Activated naive CD4-positive, alpha-beta T cell treated with anti-CD3 and anti-CD28 coated beads for 36 hours (primary cell): ENCODE results near the gene MPZL2. TPM values are rescaled to one million over a fixed set of nuclear protein-coding genes. Genes with fewer than 3 reads are reported as not detected.

ENCODE experiments used
- CTCF ChIA-PET: fragments of 350-600 bp; sonication (Branson Sonifier 250); formaldehyde crosslinking; loops from one replicate; lab custom pipeline; 2021; ENCODE audit warnings: antibody characterized with exemption; lab: Charles Lee
- DNase-seq: peaks from one replicate; pipeline ENCODE4 v3.0.0-alpha.2; 2020
- H3K27ac Mint-ChIP-seq: one replicate; pipeline ENCODE4 v1.8.0; 2021; ENCODE audit warnings: mild to moderate bottlenecking, mixed read lengths
- H3K27me3 Mint-ChIP-seq: one replicate; pipeline ENCODE4 v1.8.0; 2021; ENCODE audit warnings: low read depth, mixed read lengths
- H3K36me3 Mint-ChIP-seq: one replicate; pipeline ENCODE4 v1.8.0; 2021; ENCODE audit warnings: low read depth, mixed read lengths
- H3K4me1 Mint-ChIP-seq: one replicate; pipeline ENCODE4 v1.8.0; 2021; ENCODE audit warnings: low read depth, mixed read lengths
- H3K4me3 Mint-ChIP-seq: one replicate; pipeline ENCODE4 v1.8.0; 2021; ENCODE audit warnings: mild to moderate bottlenecking, moderate library complexity, mixed read lengths
- H3K9me3 Mint-ChIP-seq: one replicate; pipeline ENCODE4 v1.8.0; 2021; ENCODE audit warnings: mixed read lengths
- intact Hi-C: fragments of 100-400 bp; cut with micrococcal nuclease; formaldehyde crosslinking; loops from one replicate; pipeline ENCODE4 v1.15.1; 2023
- total RNA-seq, 2 experiments: library from RNA; stranded (reverse); gene quantifications; one replicate each; pipeline ENCODE4 v1.2.3, GENCODE V29; 2021

MPZL2 gene
- total RNA-seq, 2 experiments from 2014 or later = 25.3 to 28.4 TPM

DNA sequence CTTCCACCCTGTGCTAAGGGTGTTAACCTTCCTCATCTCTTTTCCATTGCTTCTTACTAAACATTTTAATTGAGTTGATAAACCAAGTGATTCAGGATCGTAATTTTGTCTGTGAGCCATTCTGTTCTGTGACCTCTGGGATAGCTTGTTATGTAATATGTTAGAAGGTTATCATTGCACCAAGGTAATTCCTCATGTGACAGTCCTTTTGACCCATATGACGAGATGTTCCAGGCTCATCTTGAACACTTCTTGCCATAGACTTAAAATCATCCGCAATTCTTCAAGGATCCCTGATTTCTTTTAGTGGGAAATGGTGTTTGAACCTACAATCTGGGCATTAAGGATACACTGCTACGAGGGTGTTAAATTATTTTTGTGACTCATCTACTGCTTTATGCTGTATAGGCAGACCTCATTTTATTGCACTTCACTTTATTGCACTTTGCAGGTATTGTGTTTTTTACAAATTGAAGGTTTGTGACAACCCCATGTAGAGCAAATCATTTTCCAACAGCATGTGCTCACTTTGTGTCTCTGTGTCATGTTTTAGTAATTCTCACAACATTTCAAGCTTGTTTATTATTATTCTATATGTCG is 19.0 kb upstream of the MPZL2 start:
- Mint-ChIP-seq H3K4me3 (no peak overlapping the region), H3K36me3 (no peaks in the 10 kb centered on the region), H3K27ac (peak overlapping the region; percentile 75), H3K27me3 (no peaks in the 10 kb centered on the region), H3K4me1 (peaks cover 51% of the 10 kb centered on the region), H3K9me3 (no peaks in the 10 kb centered on the region)
- intact Hi-C loops = no loop called here
- CTCF ChIA-PET = interaction anchor here (0.9 to 2.7 kb wide), 12 partner anchors 12 to 85 kb away, joined by 3 to 13 read pairs (median 4); partner anchors contain the start of gene MPZL2
- no peak for DNase-seq

DNA sequence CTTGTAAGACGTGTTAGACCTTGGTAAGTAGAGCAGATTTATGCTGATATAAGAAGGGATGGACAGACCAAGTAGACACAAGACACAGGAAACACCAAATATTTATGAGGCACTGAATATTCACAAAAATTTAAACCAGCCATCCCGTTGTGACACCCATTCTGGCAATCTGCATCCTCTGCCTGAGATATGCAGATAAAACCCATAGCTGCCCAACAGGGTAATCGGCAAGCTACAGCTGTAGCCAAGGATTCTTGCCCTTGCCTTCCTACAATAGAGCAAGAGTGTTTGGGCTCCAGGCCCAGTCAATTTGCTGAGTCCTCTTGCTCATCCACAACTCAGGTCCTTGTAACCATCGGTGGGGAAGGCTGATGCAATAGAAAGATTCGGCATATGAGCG is 18.5 kb upstream of the MPZL2 start:
- Mint-ChIP-seq H3K27me3 (no peaks in the 10 kb centered on the region), H3K27ac (no peak overlapping the region), H3K36me3 (no peaks in the 10 kb centered on the region), H3K4me1 (peaks cover 51% of the 10 kb centered on the region), H3K4me3 (no peak overlapping the region), H3K9me3 (no peaks in the 10 kb centered on the region)
- no peak for DNase-seq
- intact Hi-C loops = no loop called here
- CTCF ChIA-PET = interaction anchor here (1.1 to 1.9 kb wide), 7 partner anchors 13 to 84 kb away, joined by 3 to 8 read pairs (median 4); partner anchors contain the start of gene MPZL2

DNA sequence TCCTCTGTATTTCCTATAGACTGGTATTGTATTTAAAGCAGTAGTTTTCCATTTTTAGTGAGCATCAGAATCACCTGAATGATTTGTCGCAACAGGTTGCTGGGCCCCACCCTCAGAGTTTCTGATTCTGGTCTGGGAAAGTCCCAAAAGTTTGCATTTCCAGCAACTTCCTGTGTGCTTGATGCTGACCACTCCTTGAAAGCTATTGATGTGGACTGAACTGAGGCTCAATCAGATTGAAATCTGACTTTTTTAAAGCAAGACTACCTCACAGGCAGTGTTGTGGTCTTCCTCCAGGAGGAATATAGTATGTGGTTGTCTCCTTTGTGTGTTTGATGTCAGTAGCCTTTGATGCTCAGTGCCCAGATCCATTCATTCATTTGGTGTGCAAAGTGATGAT is 17.2 kb upstream of the MPZL2 start:
- Mint-ChIP-seq H3K36me3 (no peaks in the 10 kb centered on the region), H3K27ac (no peak overlapping the region), H3K9me3 (no peaks in the 10 kb centered on the region), H3K4me3 (no peak overlapping the region), H3K27me3 (no peaks in the 10 kb centered on the region), H3K4me1 (peaks cover 56% of the 10 kb centered on the region)
- peak; percentile 58 for DNase-seq
- intact Hi-C loops = no loop called here
- CTCF ChIA-PET = interaction anchor here (0.6 to 1.9 kb wide), 6 partner anchors 14 to 109 kb away, joined by 3 to 8 read pairs (median 4); no protein-coding TSS in a partner anchor

DNA sequence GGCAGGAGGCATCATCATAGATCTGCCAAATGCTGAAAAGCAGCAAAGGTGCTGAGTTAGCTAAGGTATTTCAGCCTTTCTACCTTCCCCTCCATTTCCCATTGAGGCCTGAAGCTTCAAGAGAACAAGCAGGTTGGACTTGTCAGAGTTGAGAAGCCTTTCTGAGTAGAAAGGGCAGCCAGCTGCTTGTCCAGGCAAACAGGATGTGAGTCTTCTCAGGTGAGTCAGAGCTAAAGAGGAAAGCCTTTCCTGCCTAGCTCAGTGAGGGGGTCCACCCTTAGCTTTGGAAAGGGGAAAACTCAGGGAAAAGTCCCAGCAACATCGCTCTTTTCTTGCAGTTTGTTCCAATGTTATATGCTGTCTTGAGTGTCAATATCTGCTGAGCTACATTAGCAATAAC is 13.2 kb upstream of the MPZL2 start:
- peaks cover 52% of the 10 kb centered on the region for H3K4me1 Mint-ChIP-seq
- no peak overlapping the region for H3K4me3 Mint-ChIP-seq
- no peaks in the 10 kb centered on the region for H3K27me3 Mint-ChIP-seq
- no peaks in the 10 kb centered on the region for H3K9me3 Mint-ChIP-seq
- DNase-seq = peak; percentile 55
- H3K27ac Mint-ChIP-seq = no peak overlapping the region
- intact Hi-C loops = no loop called here
- no peaks in the 10 kb centered on the region for H3K36me3 Mint-ChIP-seq
- CTCF ChIA-PET = interaction anchor here (0.7 to 3.0 kb wide), 6 partner anchors 12 to 106 kb away, joined by 3 to 15 read pairs (median 4); partner anchors contain the start of gene MPZL2

DNA sequence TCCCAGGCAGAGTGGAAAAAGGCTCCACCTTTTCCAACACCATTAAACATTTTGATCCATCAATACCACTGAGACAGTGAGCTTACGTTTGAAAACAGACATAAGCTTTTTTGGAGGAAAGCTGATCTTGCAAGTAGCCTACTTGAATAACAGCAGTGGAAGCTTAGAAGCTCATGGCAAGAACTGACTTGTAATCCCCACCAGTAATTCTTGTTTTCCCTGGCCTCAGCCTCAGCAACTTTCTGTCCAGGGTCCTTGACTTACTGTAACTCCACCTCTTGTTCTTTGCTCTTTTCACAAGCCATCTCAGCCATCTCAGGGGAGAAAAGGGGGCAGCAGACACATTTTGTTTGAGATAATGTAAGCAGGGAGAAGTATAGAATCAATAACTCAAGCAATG is 12.3 kb upstream of the MPZL2 start:
- CTCF ChIA-PET = interaction anchor here (0.9 to 3.0 kb wide), 4 partner anchors 10 to 105 kb away, joined by 4 to 15 read pairs (median 5); no protein-coding TSS in a partner anchor

DNA sequence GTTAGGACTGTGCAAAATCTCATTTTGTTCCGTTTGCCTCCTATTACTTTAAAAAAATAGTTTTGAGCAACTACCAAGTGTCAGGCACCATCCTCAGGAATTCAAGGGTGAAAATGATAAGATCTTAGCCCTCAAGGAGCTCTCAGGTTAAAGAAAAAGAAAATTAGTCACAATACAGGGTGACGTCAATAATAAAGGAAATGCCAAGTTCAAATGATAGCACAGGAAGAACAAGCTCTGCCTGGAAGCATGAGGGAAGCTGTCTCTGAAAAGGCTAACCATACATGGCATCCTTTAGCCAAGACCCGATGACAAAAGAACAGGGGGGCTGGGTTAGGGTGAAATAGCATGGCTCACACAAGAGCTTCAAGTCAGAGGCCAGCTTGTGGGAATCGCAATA is 11.1 kb upstream of the MPZL2 start:
- CTCF ChIA-PET = interaction anchor here (0.6 to 3.0 kb wide), 7 partner anchors 9 to 104 kb away, joined by 3 to 15 read pairs (median 4); partner anchors contain the start of gene MPZL2
- H3K36me3 Mint-ChIP-seq = no peaks in the 10 kb centered on the region
- no peaks in the 10 kb centered on the region for H3K27me3 Mint-ChIP-seq
- no peak for DNase-seq
- intact Hi-C loops = loop anchor here (1.0 kb wide), 1 partner anchor 12 kb away; no protein-coding TSS in a partner anchor
- peaks cover 38% of the 10 kb centered on the region for H3K4me1 Mint-ChIP-seq
- H3K27ac Mint-ChIP-seq = peak overlapping the region; percentile 85
- no peak overlapping the region for H3K4me3 Mint-ChIP-seq
- H3K9me3 Mint-ChIP-seq = no peaks in the 10 kb centered on the region

More for the DNA sequence above, 12.3 kb upstream of the MPZL2 start:
- no peak overlapping the region for H3K4me3 Mint-ChIP-seq
- H3K27ac Mint-ChIP-seq = peak overlapping the region; percentile 85
- H3K27me3 Mint-ChIP-seq = no peaks in the 10 kb centered on the region
- intact Hi-C loops = no loop called here
- no peak for DNase-seq
- H3K4me1 Mint-ChIP-seq = peaks cover 46% of the 10 kb centered on the region
- no peaks in the 10 kb centered on the region for H3K9me3 Mint-ChIP-seq
- H3K36me3 Mint-ChIP-seq = no peaks in the 10 kb centered on the region

DNA sequence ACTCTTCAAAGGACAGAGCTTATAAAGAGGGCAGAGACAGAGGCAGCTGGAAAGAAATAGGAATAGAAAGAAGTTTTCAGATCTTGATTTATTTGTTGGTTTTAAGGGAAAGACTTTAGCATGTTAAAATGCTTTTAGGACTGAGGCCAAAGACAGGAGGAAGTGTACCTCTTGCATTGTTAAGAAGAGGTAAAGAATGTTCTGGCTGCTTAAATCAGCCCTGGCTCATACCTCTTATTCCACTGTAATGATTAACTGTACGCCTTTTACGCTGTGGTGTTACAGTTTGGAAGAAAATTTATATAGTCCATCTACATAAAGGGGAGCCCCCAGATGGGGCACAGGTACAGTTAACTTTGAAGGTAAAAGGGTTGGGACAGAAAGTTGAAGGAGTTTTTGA is 10.1 kb upstream of the MPZL2 start:
- no peak overlapping the region for H3K27ac Mint-ChIP-seq
- no peaks in the 10 kb centered on the region for H3K9me3 Mint-ChIP-seq
- no peaks in the 10 kb centered on the region for H3K36me3 Mint-ChIP-seq
- intact Hi-C loops = no loop called here
- no peak overlapping the region for H3K4me3 Mint-ChIP-seq
- no peaks in the 10 kb centered on the region for H3K27me3 Mint-ChIP-seq
- H3K4me1 Mint-ChIP-seq = peaks cover 36% of the 10 kb centered on the region
- CTCF ChIA-PET = interaction anchor here (0.7 to 1.4 kb wide), 2 partner anchors 9 to 76 kb away, joined by 3 to 4 read pairs; no protein-coding TSS in a partner anchor
- no peak for DNase-seq

DNA sequence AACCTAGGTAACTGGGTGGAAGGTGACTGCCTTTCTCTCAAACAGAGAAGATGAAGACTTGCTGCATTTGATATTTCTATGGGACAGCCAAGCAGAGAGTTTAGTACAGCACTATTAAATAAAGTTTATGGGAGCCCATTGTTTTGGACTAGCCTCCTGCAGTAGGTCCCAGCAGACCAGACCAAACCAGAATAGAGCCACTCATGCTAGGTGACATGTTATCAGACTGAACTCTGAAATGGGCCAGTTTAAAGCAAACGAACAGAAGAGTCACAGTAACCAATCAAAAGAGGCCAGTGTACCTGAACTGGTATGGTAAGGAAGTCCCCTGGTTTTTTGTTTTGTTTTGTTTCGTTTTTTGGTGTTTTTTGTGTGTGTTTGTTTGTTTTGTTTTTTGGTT is 7.9 kb upstream of the MPZL2 start:
- intact Hi-C loops = no loop called here

DNA sequence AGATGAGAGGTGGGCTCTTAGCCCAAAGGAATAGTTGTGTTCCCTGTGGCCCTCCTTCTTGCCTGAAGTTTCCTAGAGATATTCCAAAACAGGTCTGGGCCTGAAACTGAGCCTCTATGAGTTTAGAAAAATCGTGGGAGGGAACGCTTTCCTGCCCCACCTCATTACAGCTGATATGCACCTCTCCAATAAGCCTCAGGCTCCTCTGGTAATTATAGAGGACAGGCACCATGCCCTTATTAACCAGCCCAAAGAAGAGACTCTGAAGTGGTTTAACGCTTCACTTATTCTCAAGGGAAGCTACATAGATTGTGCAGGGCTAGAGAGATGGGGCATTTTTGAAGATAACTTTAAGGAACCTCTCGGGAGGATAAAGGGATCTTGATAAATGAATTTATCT is 3.4 kb upstream of the MPZL2 start:
- H3K27me3 Mint-ChIP-seq = no peaks in the 10 kb centered on the region
- DNase-seq = no peak
- CTCF ChIA-PET = interaction anchor here (0.6 to 1.0 kb wide), 2 partner anchors 86 to 94 kb away, joined by 3 read pairs; no protein-coding TSS in a partner anchor
- H3K4me3 Mint-ChIP-seq = no peak overlapping the region
- H3K4me1 Mint-ChIP-seq = peaks cover 24% of the 10 kb centered on the region
- H3K36me3 Mint-ChIP-seq = peaks cover 5% of the 10 kb centered on the region
- no peak overlapping the region for H3K27ac Mint-ChIP-seq
- H3K9me3 Mint-ChIP-seq = no peaks in the 10 kb centered on the region
- intact Hi-C loops = no loop called here

More for the DNA sequence above, 7.9 kb upstream of the MPZL2 start:
- no peaks in the 10 kb centered on the region for H3K9me3 Mint-ChIP-seq
- DNase-seq = no peak
- H3K27me3 Mint-ChIP-seq = no peaks in the 10 kb centered on the region
- CTCF ChIA-PET = interaction anchor here (1.0 kb wide), 1 partner anchor 60 kb away, joined by 3 read pairs; no protein-coding TSS in a partner anchor
- no peaks in the 10 kb centered on the region for H3K36me3 Mint-ChIP-seq
- no peak overlapping the region for H3K4me3 Mint-ChIP-seq
- no peak overlapping the region for H3K27ac Mint-ChIP-seq
- H3K4me1 Mint-ChIP-seq = peaks cover 30% of the 10 kb centered on the region

DNA sequence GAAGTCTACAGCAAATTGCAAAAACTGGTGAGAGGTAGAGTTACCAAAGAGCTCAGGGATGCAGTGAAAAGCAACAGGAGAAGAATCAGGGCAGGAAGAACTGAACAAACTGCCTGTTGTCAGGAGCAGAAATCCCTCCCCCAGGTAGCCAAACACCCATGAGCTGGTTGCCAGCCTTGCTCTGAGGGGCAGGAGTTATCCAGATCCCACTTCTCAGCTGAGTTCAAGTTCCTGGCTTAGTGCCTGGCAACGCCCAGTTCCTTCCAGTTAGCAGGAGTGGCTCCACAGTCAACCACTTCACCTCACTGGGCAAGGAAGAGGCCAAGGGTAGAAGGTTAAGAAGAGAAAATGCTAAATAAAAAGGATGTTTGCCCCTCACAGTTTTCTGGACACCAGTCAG is 1.9 kb upstream of the MPZL2 start:
- no peak overlapping the region for H3K27ac Mint-ChIP-seq
- intact Hi-C loops = no loop called here
- no peak overlapping the region for H3K4me3 Mint-ChIP-seq
- no peak for DNase-seq
- no peaks in the 10 kb centered on the region for H3K9me3 Mint-ChIP-seq
- H3K4me1 Mint-ChIP-seq = peaks cover 36% of the 10 kb centered on the region
- CTCF ChIA-PET = interaction anchor here (0.6 to 2.1 kb wide), 5 partner anchors 9 to 179 kb away, joined by 3 to 7 read pairs (median 5); no protein-coding TSS in a partner anchor
- peaks cover 17% of the 10 kb centered on the region for H3K36me3 Mint-ChIP-seq
- H3K27me3 Mint-ChIP-seq = no peaks in the 10 kb centered on the region

DNA sequence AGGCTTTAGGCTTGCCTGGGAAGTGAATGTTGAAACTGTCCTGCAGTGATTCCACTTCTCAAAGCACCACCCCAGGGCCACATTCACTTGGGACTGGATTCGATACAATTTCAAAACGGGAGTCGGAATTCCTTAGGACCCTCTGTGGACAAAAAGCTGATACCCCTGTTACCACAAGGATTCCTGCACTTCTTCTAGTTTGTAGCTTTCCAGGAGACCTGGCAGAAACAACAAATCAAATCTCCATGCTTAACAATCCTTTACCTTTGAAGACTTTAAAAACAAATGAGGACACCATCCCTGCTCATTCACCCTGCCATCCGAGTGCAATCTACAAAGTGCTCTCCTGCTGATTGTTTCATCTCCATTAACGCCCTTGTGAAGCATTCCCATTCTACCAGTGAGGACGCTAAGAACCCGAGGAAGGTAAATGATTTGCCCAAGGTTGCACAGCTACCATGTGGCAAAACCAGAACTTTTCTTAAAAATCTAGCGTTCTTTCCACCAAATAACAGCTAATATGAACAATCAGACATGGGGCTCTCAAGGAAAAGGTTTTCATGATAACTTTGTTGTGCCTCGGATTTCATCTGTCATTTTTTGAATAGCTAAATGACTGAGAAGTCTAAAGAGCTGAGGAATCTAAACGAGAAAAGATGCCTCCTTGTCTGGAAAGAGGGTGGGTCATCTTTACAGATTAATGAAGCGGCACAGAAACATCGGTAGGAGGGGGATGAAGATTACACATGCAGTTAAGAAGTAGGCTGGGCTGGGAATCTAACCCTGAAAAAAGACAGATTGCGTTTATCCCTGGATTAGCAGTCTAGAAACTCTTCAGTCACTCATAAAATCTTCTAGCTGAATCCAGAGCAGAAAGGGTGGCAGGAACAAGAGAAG is 720 bp upstream of the MPZL2 start:
- CTCF ChIA-PET = interaction anchor here (0.7 to 5.9 kb wide), 13 partner anchors 9 to 120 kb away, joined by 3 to 36 read pairs (median 5); no protein-coding TSS in a partner anchor
- Mint-ChIP-seq H3K9me3 (no peaks in the 10 kb centered on the region), H3K27ac (no peak overlapping the region), H3K27me3 (no peaks in the 10 kb centered on the region), H3K4me1 (peaks cover 39% of the 10 kb centered on the region), H3K4me3 (peak overlapping the region; percentile 86), H3K36me3 (peaks cover 21% of the 10 kb centered on the region)
- no peak for DNase-seq
- intact Hi-C loops = loop anchor here (1.0 kb wide), 2 partner anchors 24 to 33 kb away; no protein-coding TSS in a partner anchor

DNA sequence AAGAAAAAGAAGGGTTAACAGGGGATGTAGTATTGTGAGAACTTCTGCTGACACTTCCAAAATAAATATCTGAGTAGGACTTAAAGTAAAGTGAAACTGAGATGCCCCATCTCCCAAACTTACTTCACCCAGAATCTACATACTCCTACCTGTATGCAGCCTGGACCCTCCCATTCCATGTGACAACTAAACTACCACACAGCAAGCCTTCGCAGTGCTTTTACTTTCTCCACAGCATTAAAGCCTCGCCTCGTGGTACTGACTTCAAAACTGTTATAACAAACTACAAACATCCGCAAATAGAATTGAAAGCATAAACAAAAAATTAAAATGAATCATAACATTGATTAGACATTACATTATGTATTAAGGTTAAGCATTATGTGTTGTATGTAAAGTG is 985 bp downstream of the MPZL2 start:
- no peaks in the 10 kb centered on the region for H3K9me3 Mint-ChIP-seq
- H3K27me3 Mint-ChIP-seq = no peaks in the 10 kb centered on the region
- peaks cover 39% of the 10 kb centered on the region for H3K4me1 Mint-ChIP-seq
- no peak for DNase-seq
- H3K36me3 Mint-ChIP-seq = peaks cover 37% of the 10 kb centered on the region
- intact Hi-C loops = loop anchor here (1.0 kb wide), 2 partner anchors 11 to 12 kb away; partner anchors contain the start of gene MPZL3
- CTCF ChIA-PET = interaction anchor here (0.6 to 5.9 kb wide), 4 partner anchors 64 to 811 kb away, joined by 4 to 36 read pairs (median 4); no protein-coding TSS in a partner anchor
- H3K27ac Mint-ChIP-seq = peak overlapping the region; percentile 68
- peak overlapping the region; percentile 86 for H3K4me3 Mint-ChIP-seq
